BE2C (cell line): Measurements from ENCODE around the gene FRMD1.

ENCODE experiments used
- DNase-seq: peaks from one replicate; pipeline ENCODE4 v3.0.0-alpha.2; 2020
- H3K27me3 ChIP-seq: fragments of 250-450 bp; sonication (Bioruptor Pico); 2 replicates; pipeline ENCODE4 v1.5.1; 2020; ENCODE audit warnings: mild to moderate bottlenecking
- H3K36me3 ChIP-seq: fragments of 250-450 bp; sonication (Bioruptor Pico); 2 replicates; pipeline ENCODE4 v1.5.1; 2020; ENCODE audit warnings: mild to moderate bottlenecking
- H3K4me1 ChIP-seq: fragments of 250-450 bp; sonication (Bioruptor Pico); 2 replicates; pipeline ENCODE4 v1.5.1; 2020
- H3K4me3 ChIP-seq: 2 replicates; pipeline ENCODE4 v1.5.1; 2011; ENCODE audit warnings: low read depth, low read length
- H3K9me3 ChIP-seq: fragments of 250-450 bp; sonication (Bioruptor Pico); 2 replicates; pipeline ENCODE4 v1.5.1; 2020
- TF ChIP-seq, protein P1 (sequence below): IDR thresholded peaks from 2 replicates; pipeline ENCODE4 v1.5.1; 2012; ENCODE audit warnings: mild to moderate bottlenecking, low read depth, low read length

FRMD1 gene

DNA sequence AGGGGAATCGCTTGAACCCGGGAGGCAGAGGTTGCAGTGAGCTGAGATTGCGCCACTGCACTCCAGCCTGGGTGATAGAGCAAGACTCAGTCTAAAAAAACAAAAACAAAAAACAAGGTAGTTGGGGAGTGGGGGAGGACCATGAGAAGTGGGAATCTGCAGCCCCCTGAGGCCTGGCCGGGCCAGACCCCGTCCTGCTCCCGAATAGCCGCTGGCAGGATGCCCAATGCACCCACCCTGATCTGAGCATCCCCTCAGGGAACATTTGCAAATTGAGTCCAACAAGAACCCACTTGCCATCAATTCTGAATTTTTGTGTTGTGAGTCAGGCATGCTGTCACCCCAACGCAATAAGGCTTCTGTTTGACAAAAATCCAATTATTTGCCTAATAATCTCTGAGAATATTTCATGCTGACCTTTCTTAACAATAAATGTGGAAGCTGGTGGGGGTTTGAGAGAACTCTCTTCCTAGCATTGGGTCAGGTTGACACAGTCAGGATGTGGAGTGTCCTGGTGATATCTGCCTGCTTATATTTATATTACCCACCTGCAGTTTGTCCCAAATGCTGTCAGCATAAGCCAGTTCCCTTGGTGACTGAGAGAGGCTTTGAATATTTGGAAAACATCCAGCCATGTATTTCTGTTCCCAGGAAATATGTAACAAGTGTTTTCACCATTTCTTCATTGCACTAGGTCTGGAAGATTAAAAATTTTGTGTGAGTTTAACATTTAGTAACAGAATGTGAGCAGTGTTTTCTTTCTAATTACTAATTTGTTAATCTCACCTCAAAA, 28.4 kb upstream of the FRMD1 start:
- TF ChIP-seq, protein P1, sequence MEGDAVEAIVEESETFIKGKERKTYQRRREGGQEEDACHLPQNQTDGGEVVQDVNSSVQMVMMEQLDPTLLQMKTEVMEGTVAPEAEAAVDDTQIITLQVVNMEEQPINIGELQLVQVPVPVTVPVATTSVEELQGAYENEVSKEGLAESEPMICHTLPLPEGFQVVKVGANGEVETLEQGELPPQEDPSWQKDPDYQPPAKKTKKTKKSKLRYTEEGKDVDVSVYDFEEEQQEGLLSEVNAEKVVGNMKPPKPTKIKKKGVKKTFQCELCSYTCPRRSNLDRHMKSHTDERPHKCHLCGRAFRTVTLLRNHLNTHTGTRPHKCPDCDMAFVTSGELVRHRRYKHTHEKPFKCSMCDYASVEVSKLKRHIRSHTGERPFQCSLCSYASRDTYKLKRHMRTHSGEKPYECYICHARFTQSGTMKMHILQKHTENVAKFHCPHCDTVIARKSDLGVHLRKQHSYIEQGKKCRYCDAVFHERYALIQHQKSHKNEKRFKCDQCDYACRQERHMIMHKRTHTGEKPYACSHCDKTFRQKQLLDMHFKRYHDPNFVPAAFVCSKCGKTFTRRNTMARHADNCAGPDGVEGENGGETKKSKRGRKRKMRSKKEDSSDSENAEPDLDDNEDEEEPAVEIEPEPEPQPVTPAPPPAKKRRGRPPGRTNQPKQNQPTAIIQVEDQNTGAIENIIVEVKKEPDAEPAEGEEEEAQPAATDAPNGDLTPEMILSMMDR = no peak
- Histone ChIP-seq H3K9me3 (no peaks in the 10 kb centered on the region), H3K4me1 (no peaks in the 10 kb centered on the region), H3K4me3 (no peak overlapping the region), H3K36me3 (no peaks in the 10 kb centered on the region), H3K27me3 (no peaks in the 10 kb centered on the region)
- DNase-seq = no peak

DNA sequence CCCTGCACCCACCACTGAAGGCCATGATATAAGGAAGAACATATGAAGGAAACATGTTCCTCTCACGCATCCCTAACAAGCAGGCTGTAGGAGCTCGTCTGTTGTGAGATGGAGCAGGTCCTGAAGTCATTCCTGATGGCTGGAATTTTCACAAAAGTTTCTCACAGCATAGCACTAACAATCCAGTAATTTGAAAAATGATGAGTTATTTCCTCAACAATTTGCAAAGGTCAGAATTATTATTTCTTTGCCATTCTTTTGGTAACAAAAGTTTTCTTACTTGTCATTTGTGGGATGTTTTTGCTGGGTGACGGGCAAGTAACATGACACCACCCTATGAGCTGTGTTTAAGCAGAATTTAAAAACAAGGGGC, 27.6 kb upstream of the FRMD1 start:
- H3K27me3 ChIP-seq = no peaks in the 10 kb centered on the region
- H3K36me3 ChIP-seq = no peaks in the 10 kb centered on the region
- no peaks in the 10 kb centered on the region for H3K9me3 ChIP-seq
- TF ChIP-seq, protein P1 = no peak
- no peaks in the 10 kb centered on the region for H3K4me1 ChIP-seq
- no peak overlapping the region for H3K4me3 ChIP-seq
- DNase-seq = no peak

DNA sequence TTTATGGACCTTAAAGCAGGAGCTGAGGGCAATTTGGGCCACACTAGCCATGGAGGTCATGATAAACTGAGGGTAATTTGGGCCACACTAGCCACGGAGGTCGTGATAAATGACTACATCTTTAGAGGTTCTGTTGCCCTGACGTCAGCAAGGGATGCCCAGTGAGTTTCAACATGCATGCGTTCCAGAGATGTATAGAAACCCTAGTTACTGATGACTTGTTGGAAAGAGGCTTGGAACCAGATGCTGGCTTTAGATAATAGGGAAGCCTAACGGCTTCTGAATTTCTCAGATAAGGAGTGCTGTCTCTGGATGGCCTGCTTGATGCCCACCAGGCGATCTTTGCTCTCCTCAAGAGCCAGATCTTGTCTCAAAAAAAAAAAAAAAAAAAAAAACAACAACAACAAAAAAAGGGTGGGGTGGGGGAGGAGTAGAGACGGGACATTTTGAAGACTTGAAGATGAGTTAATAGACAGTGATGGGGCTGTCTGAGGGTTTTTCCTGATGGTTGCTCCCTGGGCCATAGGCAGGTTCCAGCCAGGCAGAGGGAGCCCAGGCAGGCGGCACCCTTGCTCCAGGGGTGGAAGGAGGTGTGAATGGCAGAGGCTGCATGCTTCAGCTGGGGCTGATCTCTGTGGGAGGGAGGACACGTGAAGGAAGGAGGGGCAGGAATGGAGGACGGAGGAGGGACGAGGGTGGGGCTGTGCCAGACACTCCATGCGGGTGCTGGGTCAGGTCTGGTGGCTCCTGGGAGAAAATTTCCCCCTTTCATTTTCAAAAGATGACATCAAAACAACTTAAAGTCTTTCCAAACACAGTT, 27.0 kb upstream of the FRMD1 start:
- H3K4me3 ChIP-seq = no peak overlapping the region
- no peak for DNase-seq

DNA sequence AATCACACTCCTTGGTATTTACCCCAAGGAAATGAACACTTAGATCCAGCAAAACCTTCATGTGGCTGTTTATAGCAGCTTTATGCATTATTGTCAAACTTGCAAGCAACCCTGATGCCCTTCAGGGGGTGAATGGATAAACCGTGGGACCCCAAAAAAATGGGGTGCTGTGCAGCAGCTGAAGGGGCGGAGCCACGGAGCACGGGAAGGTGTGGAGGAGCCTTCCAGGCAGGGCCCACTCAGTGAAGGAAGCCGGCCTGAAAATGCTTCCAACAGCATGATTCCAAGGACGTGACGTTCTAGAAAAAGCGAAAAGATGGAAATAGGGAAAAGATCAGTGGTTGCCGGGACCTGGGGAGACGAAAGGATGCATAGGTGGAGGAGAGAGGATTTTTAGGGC, 25.6 kb upstream of the FRMD1 start:
- Histone ChIP-seq H3K27me3 (no peaks in the 10 kb centered on the region), H3K4me3 (no peak overlapping the region), H3K9me3 (no peaks in the 10 kb centered on the region), H3K4me1 (no peaks in the 10 kb centered on the region), H3K36me3 (no peaks in the 10 kb centered on the region)
- TF ChIP-seq, protein P1 = no peak
- no peak for DNase-seq

More for the DNA sequence above, 27.0 kb upstream of the FRMD1 start:
- H3K9me3 ChIP-seq = no peaks in the 10 kb centered on the region
- H3K27me3 ChIP-seq = no peaks in the 10 kb centered on the region
- TF ChIP-seq, protein P1 = no peak
- no peaks in the 10 kb centered on the region for H3K36me3 ChIP-seq
- no peaks in the 10 kb centered on the region for H3K4me1 ChIP-seq

DNA sequence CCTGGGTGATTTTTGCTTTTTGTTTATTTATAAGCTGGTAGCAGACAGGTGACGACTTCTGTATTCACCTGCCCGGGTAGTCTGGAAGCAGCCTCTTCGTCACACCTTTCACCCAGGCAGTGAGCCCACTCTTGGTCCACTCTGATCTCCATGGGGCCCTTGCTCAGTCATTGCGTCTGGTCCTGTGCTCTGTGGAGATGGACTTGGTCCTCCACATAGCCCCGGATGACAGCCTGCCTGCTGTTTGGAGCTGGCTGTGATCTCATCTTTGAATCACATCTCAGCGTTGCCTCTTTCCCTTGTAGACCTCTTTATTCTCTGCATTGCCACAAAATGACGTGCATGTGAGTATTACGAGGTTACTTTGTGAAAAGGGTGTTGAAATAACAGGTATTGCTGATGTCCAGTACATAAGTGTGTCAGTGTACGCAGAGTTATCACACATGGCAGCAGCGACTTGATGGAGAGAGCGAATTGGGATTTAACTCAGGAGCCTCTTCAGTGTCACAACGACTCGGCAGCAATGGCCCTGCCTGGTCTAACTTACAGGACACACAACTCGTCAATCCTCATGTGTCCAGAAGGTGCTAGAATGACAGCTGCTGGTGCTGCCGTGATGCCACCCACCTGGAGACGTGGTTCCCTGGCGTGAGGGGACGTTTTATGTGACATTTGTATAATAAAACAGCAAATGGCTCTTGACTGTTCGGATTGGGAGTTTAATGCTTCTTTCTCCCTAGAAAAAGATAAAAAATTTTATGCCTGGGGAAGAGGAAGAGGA, 24.2 kb upstream of the FRMD1 start:
- H3K4me3 ChIP-seq = no peak overlapping the region
- DNase-seq = no peak
- no peaks in the 10 kb centered on the region for H3K36me3 ChIP-seq
- H3K9me3 ChIP-seq = no peaks in the 10 kb centered on the region
- no peaks in the 10 kb centered on the region for H3K27me3 ChIP-seq
- TF ChIP-seq, protein P1 = no peak
- H3K4me1 ChIP-seq = no peaks in the 10 kb centered on the region
